Transverse colon (tissue), 4 donors: ENCODE data around the gene SELP.

Experiments
- EP300 ChIP-seq: sonication (generic); formaldehyde crosslinking; IDR thresholded peaks from one replicate; pipeline ENCODE4 v1.6.1; 2017; ENCODE audit warnings: antibody characterized with exemption, low read depth
- POLR2AphosphoS5 ChIP-seq, 3 donors: sonication (generic); formaldehyde crosslinking; IDR thresholded peaks; one replicate each; pipeline ENCODE4 v1.6.1; 2016; ENCODE audit warnings: antibody characterized with exemption in 3 of 3
- TF ChIP-seq, protein P1 (sequence below), 5 experiments: fragments of 200-600 bp in 3 of 5; fragments of 450-650 bp in 2 of 5; sonication (generic) in 3 of 5; IDR thresholded peaks; 1 replicate in 2 of 5; 2 replicates in 3 of 5; pipeline ENCODE4 v1.5.1; 2016 to 2017; ENCODE audit warnings: antibody characterized with exemption in 5 of 5, inconsistent platforms in 3 of 5, mild to moderate bottlenecking in 2 of 5, moderate library complexity in 1 of 5

DNA sequence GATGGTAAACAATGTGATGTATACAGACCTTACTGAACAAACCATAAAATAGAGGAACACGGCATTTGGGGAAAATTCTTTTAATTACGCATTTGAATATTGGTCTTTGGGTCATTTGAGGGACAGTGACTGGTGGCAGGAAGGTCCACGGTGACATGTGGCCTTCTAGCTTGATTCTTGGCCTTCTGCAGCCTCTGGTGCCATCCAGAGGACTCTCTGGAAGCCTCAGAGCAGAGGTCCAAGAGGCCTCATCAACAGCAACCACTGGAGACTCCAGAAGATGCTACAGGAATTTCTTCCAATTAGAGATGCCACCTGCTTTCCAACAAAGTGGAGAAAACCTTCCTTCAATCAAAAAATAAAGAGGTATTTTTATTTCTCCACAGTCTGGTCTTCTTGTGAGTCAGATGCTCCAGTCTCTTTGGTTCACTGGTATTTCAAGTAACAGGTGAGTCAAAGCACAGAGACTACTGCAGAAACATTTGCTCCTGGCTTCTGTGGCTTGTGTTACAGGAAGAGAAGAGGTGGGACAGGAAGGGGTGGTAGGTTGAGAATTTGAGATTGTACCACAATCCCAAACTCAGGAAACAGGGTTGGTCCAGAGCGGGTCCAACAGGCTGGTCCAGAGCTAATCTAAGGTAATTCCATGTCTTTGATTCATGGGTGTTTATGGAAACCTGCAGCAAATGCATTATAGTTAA is 41.0 kb downstream of the SELP start:
- TF ChIP-seq, protein P1, sequence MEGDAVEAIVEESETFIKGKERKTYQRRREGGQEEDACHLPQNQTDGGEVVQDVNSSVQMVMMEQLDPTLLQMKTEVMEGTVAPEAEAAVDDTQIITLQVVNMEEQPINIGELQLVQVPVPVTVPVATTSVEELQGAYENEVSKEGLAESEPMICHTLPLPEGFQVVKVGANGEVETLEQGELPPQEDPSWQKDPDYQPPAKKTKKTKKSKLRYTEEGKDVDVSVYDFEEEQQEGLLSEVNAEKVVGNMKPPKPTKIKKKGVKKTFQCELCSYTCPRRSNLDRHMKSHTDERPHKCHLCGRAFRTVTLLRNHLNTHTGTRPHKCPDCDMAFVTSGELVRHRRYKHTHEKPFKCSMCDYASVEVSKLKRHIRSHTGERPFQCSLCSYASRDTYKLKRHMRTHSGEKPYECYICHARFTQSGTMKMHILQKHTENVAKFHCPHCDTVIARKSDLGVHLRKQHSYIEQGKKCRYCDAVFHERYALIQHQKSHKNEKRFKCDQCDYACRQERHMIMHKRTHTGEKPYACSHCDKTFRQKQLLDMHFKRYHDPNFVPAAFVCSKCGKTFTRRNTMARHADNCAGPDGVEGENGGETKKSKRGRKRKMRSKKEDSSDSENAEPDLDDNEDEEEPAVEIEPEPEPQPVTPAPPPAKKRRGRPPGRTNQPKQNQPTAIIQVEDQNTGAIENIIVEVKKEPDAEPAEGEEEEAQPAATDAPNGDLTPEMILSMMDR (IDR thresholded peaks at IDR 0.05) = no peak
- no peak for TF ChIP-seq EP300
- TF ChIP-seq POLR2AphosphoS5 (IDR thresholded peaks at IDR 0.05) = no peak
